Measurements from ENCODE around the gene EHD4. TPM values are rescaled to one million over a fixed set of nuclear protein-coding genes. Genes with fewer than 3 reads are reported as not detected.

Gene EHD4
- total RNA-seq, 1 donor from 2014 or later, result 42.2 TPM

DNA sequence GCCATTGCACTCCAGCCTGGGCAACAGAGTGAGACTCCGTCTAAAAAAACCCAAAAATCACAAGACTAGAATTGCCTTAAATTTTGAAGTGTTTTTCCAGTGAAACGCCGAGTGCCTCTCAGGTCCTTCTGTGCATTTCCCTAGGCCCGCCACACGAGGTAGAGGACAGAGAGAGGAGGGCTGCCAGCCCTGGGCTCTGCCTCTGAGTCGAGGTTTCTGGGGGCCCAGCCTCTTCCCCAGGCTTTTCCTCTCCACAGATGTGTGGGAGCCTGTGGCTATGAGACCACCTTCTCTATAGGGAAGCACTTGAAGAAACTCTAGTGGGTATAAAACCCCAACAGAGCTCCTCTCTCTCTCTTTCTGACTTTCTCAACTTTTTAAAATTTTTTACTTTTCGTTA lies 10.9 kb upstream of the EHD4 start:
- intact Hi-C loops (cut with DNase I), result loop anchor here (5.0 to 10.0 kb wide), 2 partner anchors 151 to 152 kb away; no protein-coding TSS in a partner anchor
- peak; percentile 5 for DNase-seq (ENCODE audit: low spot score)

- peak; percentile 67 for DNase-seq (ENCODE audit: low spot score)
- intact Hi-C loops (cut with DNase I), result loop anchor here (5.0 to 10.0 kb wide), 2 partner anchors 150 to 152 kb away; no protein-coding TSS in a partner anchor
Measured at GRCh38 chr15:41982133-41982930, 10.0 kb upstream of the EHD4 start.

GRCh38 chr15:41981371-41982132 lies 9.2 kb upstream of the EHD4 start:
- DNase-seq (ENCODE audit: low spot score), result peak; percentile 43
- intact Hi-C loops (cut with DNase I), result loop anchor here (5.0 to 10.0 kb wide), 2 partner anchors 149 to 153 kb away; no protein-coding TSS in a partner anchor

GRCh38 chr15:41980654-41981323 lies 8.4 kb upstream of the EHD4 start:
- intact Hi-C loops (cut with DNase I), result loop anchor here (5.0 to 10.0 kb wide), 2 partner anchors 148 to 154 kb away; no protein-coding TSS in a partner anchor
- peak; percentile 66 for DNase-seq (ENCODE audit: low spot score)

DNA sequence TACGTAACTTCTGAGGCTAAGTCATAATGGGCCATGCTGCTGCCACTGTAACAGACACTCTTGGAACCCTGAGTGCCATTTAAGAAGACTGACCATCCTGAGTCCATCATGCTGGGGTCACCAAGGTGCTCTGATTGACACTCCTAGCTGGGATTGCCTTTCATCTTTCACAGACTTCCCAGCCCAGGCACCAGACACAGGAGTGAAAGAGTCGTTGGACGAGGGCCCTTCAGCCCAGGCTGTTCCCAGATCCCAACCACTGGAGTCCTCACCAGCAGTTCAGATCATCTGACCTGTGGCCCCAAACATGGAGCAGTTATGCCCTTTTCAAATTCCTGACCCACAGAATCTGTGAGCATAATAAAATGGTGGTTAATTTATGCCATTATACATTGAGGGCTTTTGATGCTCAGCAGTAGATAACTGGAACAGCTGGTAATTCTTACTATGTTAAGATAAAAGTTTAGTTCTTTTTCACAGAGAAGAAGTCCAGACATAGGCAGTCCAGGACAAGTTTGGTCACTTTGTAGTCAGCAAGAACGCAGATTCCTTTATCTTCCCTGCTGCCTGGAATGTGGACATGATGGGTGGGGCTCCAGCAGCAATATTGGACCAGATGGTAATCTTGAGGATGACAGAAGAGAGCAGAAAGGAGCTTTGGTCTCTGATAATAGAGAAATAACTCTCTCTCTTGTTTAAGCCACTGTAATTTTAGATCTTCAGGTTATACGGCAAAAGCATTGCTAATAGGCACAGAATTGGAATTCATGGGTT lies 7.3 kb upstream of the EHD4 start:
- intact Hi-C loops (cut with DNase I), result loop anchor here (5.0 to 10.0 kb wide), 2 partner anchors 147 to 155 kb away; no protein-coding TSS in a partner anchor
- peak; percentile 31 for DNase-seq (ENCODE audit: low spot score)

DNA sequence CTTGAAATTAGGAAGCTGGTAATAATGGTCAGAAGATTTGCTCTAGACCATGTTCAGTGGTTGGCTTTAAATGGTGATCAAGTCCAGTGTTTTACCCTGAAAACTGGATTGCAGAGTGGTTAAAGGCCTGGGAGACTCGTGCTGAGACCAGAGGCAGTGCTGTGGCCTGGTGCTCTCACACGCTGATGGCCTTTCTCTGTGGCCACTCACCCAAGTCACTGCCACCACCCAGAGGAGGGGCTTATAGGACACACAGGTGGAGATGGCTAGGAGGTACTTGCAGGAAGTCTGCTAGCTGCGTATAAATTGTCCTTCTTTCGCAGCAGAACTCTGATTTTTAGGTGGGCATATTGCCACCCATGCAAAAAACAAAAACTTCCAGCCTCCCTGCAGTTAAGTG lies 6.2 kb upstream of the EHD4 start:
- DNase-seq (ENCODE audit: low spot score), result no peak
- intact Hi-C loops (cut with DNase I), result no loop called here

DNA sequence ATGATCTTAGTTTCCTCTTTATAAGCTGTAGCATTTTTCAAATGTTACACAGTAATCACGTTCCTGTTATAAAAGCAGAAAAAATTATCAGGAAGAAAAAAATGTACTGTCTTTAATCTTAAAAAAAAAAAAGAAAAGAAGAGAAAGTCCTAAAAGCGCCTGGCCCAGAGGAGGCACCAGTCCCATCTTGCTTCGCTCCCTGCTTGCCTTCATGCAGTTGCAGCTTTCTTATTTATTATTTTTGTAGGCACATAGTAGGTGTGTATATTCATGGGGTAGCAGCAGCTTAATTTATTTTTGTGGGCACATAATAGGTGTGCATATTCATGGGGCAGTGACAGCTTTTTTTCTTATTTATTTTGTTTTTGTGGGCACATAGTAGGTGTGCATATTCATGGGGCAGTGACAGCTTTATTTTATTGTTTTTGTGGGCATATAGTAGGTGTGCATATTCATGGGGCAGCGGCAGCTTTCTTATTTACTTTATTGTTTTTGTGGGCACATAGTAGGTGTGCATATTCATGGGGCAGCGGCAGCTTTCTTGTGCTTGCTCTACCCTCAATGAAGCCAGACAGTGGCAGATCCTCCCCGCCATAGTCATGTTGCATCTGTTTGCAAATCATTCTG lies 5.5 kb upstream of the EHD4 start:
- intact Hi-C loops (cut with DNase I), result no loop called here
- peak; percentile 17 for DNase-seq (ENCODE audit: low spot score)

GRCh38 chr15:41975669-41976068 lies 3.3 kb upstream of the EHD4 start:
- no peak for DNase-seq (ENCODE audit: low spot score)
- intact Hi-C loops (cut with DNase I), result no loop called here

- intact Hi-C loops (cut with DNase I), result no loop called here
- no peak for DNase-seq (ENCODE audit: low spot score)
Measured at GRCh38 chr15:41974041-41974440, 1.7 kb upstream of the EHD4 start.

DNA sequence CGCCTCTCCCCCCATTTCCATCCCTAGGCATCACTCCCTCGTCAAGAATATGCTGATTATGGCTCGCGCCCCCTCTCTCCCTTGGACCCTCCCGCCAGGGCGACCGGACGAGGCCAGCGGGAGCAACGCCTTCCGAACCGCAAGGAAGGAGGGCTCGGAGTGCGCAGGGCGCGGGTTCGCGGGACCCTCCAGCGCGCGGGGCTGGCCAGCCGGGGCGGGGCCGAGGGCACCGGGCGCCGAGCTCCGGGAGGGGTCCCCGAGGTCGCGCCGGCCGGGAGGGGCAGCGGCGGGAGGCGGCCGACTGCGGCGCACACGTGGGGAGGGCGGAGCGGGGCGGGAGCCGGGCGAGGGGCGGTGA lies 483 bp downstream of the EHD4 start:
- DNase-seq (ENCODE audit: low spot score), result no peak
- intact Hi-C loops (cut with DNase I), result no loop called here

- peak; percentile 79 for DNase-seq (ENCODE audit: low spot score)
- intact Hi-C loops (cut with DNase I), result no loop called here
Measured at GRCh38 chr15:41971089-41971894, 1.1 kb downstream of the EHD4 start.

- peak; percentile 44 for DNase-seq (ENCODE audit: low spot score)
- intact Hi-C loops (cut with DNase I), result no loop called here
Measured at GRCh38 chr15:41970456-41970855, 1.9 kb downstream of the EHD4 start.

DNA sequence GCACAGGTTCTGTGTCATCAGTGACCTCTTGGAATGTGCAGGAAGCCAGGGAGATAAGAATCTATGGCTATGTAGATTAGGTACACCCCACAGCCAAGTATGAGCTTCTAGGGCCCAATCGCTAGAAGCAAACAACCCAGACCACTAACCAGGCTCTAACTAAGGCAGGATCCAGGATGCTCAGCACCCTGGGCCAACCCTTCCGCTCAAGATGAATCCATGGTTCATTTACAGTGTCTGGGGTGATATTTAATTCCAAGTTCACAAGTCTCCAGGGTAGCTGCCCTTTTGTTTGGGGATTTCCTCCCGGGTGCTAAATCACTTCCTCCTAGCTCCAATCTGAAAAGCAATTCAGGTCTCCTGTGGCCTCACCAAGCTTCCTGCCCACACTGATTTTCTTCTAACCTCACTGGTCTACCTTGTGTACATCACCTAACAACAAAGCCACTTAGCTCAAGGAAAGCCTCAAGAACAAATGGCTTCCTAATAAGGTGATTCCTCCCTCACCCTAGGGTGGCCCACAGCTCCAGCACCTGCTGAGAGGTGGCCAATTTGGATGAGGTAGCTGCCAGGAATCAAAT lies 2.4 kb downstream of the EHD4 start:
- DNase-seq (ENCODE audit: low spot score), result peak; percentile 58
- intact Hi-C loops (cut with DNase I), result no loop called here

DNA sequence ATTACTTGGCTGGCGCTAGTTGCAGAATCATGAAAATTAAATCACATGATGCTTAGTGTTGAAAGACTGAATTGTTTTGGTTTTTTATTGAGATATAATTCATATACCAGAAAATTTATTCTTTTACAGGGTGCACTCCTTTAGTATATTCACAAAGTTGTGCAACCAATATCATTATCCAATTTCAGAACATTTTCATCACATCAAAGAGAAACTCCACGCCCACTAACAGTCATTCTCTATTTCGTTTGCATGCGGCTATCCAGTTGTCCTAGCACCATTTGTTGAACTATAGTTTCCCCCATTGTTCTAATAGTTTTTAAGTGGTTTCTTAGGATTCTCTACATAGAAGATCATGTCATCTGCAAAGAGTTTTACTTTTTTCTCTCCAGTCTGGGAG lies 3.7 kb downstream of the EHD4 start:
- DNase-seq (ENCODE audit: low spot score), result no peak
- intact Hi-C loops (cut with DNase I), result no loop called here

DNA sequence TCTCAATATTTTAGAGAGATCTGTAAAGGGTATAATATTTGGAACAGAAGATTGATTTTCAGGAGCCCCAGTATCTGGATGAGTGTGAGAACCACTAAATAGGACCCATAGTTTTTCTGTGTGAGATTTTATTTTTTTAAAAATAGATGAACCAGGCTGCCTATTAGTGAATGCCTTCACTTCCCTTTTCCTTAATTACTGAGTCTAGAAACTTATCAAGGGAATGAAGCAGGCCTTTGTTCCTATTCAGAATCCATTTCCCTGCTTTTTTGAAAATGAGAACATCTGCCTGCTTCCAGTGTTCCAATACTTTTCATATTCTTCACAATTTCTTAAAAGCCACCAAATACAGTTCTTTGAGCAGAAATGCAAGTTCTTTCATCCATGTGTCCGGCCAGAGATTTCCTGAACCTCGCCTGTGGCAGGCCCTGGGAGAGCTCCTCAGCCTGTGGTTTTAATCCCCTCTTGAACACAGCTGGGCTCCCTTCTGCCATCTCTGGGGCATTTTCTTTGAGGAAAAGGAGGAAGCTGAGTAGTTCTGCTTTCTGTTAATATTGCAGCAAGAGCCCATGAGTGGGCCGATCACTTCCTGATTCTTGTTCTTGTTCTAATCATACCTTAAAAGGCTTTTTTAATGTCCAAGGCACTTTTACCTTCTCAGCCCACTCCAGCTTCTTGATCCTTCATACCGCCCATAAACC lies 4.7 kb downstream of the EHD4 start:
- peak; percentile 77 for DNase-seq (ENCODE audit: low spot score)
- intact Hi-C loops (cut with DNase I), result loop anchor here (2.0 kb wide), 1 partner anchor 47 kb away; no protein-coding TSS in a partner anchor

DNA sequence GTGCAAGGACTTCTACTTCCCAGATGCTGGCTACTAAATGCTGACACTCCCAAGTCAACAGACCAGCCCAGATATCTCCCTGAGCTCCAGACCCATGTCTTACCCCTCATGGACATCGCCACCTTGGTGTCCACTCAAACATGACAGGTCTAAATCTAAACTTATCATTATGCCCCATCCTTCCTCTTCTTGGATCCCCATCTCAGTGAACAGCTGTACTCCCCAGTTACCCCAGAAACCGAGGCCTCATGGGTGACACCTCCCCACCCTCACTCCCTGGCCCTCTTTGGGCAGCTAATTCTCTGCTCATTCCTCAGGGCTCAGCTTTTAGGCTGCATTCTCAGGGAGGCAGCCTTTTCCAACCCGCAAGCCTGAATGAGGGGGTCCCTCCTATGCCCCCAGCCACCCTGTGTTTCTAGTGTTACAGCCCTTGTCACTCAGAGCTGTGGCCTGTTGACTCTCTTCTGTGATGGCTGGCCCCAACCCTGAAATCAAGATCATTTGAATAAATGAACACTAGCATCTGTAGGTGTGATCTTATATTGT lies 5.4 kb downstream of the EHD4 start:
- DNase-seq (ENCODE audit: low spot score), result peak; percentile 33
- intact Hi-C loops (cut with DNase I), result loop anchor here (2.0 kb wide), 1 partner anchor 46 kb away; no protein-coding TSS in a partner anchor

- DNase-seq (ENCODE audit: low spot score), result peak; percentile 63
- intact Hi-C loops (cut with DNase I), result loop anchor here (2.0 kb wide), 1 partner anchor 46 kb away; no protein-coding TSS in a partner anchor
Measured at GRCh38 chr15:41966414-41966812, 5.9 kb downstream of the EHD4 start.

All from cardiac septum (tissue), 1 donor.